Osteoblast (primary cell): Measurements from ENCODE around the gene PIGN. TPM values are rescaled to one million over a fixed set of nuclear protein-coding genes. Genes with fewer than 3 reads are reported as not detected.

Experiments
- DNase-seq: peaks from one replicate; pipeline ENCODE4 v3.0.0; 2011; ENCODE audit warnings: low spot score, mixed read lengths; ENCODE audit not compliant: insufficient read length; ENCODE audit errors: missing footprints
- H2AFZ ChIP-seq: 2 replicates; pipeline ENCODE4 v1.6.0; 2011; ENCODE audit warnings: mild to moderate bottlenecking, low read length
- H3K27ac ChIP-seq: 2 replicates; pipeline ENCODE4 v1.5.1; 2011; ENCODE audit warnings: mild to moderate bottlenecking, low read depth, low read length, moderate library complexity
- H3K27me3 ChIP-seq: 2 replicates; pipeline ENCODE4 v1.6.0; 2012; ENCODE audit warnings: mild to moderate bottlenecking, control low read depth, inconsistent platforms, low read length, moderate library complexity; ENCODE audit not compliant: insufficient read depth
- H3K36me3 ChIP-seq: 2 replicates; pipeline ENCODE4 v1.5.1; 2011; ENCODE audit warnings: mild to moderate bottlenecking, low read length, control low read depth, moderate library complexity; ENCODE audit not compliant: insufficient read depth
- H3K4me1 ChIP-seq: 2 replicates; pipeline ENCODE4 v1.5.1; 2011; ENCODE audit warnings: mild to moderate bottlenecking, low read length, control low read depth, moderate library complexity; ENCODE audit not compliant: insufficient read depth
- H3K4me2 ChIP-seq: 2 replicates; pipeline ENCODE4 v1.6.0; 2011; ENCODE audit warnings: mild to moderate bottlenecking, low read length; ENCODE audit not compliant: insufficient read depth
- H3K4me3 ChIP-seq: fragments of 200-600 bp; sonication (generic); 3 replicates; pipeline ENCODE4 v1.5.1; 2012; ENCODE audit warnings: mild to moderate bottlenecking, low read length, inconsistent platforms; ENCODE audit not compliant: insufficient read depth
- H3K79me2 ChIP-seq: 2 replicates; pipeline ENCODE4 v1.6.0; 2012; ENCODE audit warnings: mild to moderate bottlenecking, low read length, control low read depth, inconsistent platforms; ENCODE audit not compliant: insufficient read depth
- H3K9me3 ChIP-seq: 2 replicates; pipeline ENCODE4 v1.5.1; 2011; ENCODE audit warnings: low read depth, low read length, control low read depth
- H4K20me1 ChIP-seq: 2 replicates; pipeline ENCODE4 v1.6.0; 2012; ENCODE audit warnings: mild to moderate bottlenecking, low read length, control low read depth; ENCODE audit not compliant: insufficient read depth
- total RNA-seq: library from RNA; depleted of rRNA; stranded (reverse); fragments of >200 nt; gene quantifications from 2 replicates; pipeline ENCODE4 v1.2.3, GENCODE V29; 2012
- TF ChIP-seq, protein P1 (sequence below): IDR thresholded peaks from 2 replicates; pipeline ENCODE4 v1.5.1; 2011; ENCODE audit warnings: mild to moderate bottlenecking, low read depth, low read length, moderate library complexity; ENCODE audit errors: extremely low read depth

The PIGN gene
- total RNA-seq, 1 donor = 44.2 TPM

DNA sequence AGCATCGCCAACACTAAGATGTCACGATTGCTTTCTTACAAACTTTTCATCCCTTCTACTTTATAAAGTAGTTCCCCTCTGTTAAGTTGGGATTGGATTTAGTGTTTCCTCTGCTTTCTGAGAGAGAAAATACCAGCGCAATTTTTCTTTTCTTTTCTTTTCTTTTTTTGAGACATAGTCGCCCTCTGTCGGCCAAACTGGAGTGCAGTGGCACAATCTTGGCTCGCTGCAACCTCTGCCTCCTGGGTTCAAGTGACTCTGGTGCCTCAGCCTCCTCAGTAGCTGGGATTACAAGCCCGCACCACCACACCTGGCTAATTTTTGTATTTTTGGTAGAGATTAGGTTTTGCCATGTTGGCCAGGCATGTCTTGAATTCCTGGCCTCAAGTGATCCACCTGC, 9.2 kb upstream of the PIGN start:
- Histone ChIP-seq H3K4me2 (no peak overlapping the region), H3K27ac (no peak overlapping the region), H4K20me1 (peaks cover 35% of the 10 kb centered on the region), H2AFZ (no peak overlapping the region), H3K4me1 (no peaks in the 10 kb centered on the region), H3K36me3 (no peaks in the 10 kb centered on the region), H3K79me2 (peaks cover 89% of the 10 kb centered on the region), H3K4me3 (no peak overlapping the region), H3K27me3 (no peaks in the 10 kb centered on the region), H3K9me3 (no peaks in the 10 kb centered on the region)
- TF ChIP-seq, protein P1, sequence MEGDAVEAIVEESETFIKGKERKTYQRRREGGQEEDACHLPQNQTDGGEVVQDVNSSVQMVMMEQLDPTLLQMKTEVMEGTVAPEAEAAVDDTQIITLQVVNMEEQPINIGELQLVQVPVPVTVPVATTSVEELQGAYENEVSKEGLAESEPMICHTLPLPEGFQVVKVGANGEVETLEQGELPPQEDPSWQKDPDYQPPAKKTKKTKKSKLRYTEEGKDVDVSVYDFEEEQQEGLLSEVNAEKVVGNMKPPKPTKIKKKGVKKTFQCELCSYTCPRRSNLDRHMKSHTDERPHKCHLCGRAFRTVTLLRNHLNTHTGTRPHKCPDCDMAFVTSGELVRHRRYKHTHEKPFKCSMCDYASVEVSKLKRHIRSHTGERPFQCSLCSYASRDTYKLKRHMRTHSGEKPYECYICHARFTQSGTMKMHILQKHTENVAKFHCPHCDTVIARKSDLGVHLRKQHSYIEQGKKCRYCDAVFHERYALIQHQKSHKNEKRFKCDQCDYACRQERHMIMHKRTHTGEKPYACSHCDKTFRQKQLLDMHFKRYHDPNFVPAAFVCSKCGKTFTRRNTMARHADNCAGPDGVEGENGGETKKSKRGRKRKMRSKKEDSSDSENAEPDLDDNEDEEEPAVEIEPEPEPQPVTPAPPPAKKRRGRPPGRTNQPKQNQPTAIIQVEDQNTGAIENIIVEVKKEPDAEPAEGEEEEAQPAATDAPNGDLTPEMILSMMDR = no peak
- DNase-seq = no peak

DNA sequence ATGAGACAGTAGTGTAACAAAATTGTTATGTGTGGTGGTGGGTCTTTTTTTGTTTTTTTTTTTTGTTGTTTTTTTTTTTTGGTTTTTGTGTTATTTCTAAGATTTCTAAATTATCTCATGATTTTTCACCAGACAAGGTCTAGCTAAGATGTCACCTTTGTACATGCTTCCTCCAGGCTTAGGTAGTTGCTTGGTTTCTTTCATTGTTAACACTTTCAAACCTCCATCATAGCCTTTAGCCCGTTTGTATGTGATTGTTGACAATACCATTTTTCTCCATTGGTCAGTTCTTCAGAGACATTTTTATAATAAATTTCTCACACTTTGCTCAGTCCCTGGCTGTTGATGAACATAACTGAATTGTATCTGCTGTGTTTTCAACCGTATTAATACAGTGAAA, 2.4 kb upstream of the PIGN start:
- peak overlapping the region; percentile 93 for H3K4me2 ChIP-seq
- H3K4me3 ChIP-seq = peak overlapping the region; percentile 99
- no peaks in the 10 kb centered on the region for H3K9me3 ChIP-seq
- H3K27ac ChIP-seq = no peak overlapping the region
- TF ChIP-seq, protein P1 = no peak
- peaks cover 72% of the 10 kb centered on the region for H3K79me2 ChIP-seq
- no peak for DNase-seq
- peaks cover 21% of the 10 kb centered on the region for H3K4me1 ChIP-seq
- no peaks in the 10 kb centered on the region for H3K36me3 ChIP-seq
- peaks cover 26% of the 10 kb centered on the region for H4K20me1 ChIP-seq
- no peaks in the 10 kb centered on the region for H3K27me3 ChIP-seq
- no peak overlapping the region for H2AFZ ChIP-seq

DNA sequence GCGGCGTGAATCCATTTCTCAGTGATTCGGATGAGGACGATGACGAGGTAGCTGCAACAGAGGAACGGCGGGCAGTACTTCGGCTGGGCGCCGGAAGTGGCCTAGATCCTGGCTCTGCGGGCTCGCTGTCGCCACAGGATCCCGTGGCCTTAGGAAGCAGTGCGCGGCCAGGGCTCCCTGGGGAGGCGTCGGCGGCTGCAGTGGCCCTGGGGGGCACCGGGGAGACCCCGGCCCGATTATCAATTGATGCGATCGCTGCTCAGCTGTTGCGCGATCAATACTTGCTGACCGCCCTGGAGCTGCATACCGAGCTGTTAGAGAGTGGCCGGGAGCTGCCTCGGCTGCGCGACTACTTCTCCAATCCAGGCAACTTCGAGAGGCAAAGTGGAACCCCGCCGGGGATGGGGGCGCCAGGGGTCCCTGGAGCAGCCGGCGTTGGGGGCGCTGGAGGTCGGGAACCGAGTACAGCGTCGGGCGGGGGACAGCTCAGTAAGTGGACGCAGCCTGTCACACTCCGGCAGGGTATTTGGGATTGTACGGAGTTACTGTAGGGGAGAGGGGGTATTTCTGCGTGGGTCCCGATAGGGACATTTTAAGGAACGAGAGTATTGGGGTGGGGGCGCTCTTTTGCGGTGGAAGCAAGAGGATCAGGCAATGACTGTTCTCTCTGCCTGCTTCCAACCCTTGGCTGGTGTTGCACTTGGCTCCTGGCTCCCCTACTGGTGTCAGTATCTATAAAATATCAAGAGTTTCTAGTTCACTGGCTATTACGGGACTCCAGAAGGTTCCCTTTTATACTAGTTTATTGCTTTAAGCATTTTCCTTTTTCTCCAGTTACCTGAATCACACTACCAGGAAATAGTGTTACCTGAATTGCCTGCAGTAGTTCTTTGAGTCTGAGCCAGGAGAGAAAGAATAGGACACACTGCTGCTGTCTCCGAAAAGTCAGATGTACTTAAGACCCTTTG, 971 bp upstream of the PIGN start:
- Histone ChIP-seq H3K27me3 (no peaks in the 10 kb centered on the region), H4K20me1 (peaks cover 31% of the 10 kb centered on the region), H3K27ac (peak overlapping the region; percentile 74), H3K4me3 (peak overlapping the region; percentile 99), H2AFZ (peak overlapping the region; percentile 97), H3K9me3 (no peaks in the 10 kb centered on the region), H3K36me3 (no peaks in the 10 kb centered on the region), H3K4me1 (peaks cover 21% of the 10 kb centered on the region), H3K4me2 (peak overlapping the region; percentile 93), H3K79me2 (peaks cover 62% of the 10 kb centered on the region)
- DNase-seq = peak; percentile 72
- TF ChIP-seq, protein P1 = peak; percentile 25

DNA sequence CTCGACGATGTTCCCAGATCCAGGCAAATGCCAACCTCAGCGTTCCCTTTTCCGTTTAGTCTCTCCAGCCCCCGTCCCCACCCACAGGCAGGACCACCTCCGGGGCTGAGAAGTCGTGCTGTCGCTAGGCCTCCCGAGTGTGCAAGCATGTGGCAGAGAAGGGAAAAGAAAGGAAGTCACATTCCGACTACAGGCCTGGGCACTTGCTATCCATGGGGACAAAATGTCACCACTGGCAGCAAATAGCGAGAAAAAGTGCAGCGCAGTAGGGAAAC, 420 bp downstream of the PIGN start:
- Histone ChIP-seq H4K20me1 (peaks cover 27% of the 10 kb centered on the region), H2AFZ (peak overlapping the region; percentile 99), H3K79me2 (peaks cover 50% of the 10 kb centered on the region), H3K27ac (peak overlapping the region; percentile 44), H3K9me3 (no peaks in the 10 kb centered on the region), H3K4me3 (peak overlapping the region; percentile 99), H3K4me1 (peaks cover 21% of the 10 kb centered on the region), H3K4me2 (peak overlapping the region; percentile 97), H3K27me3 (no peaks in the 10 kb centered on the region), H3K36me3 (no peaks in the 10 kb centered on the region)
- peak; percentile 64 for DNase-seq
- TF ChIP-seq, protein P1 = no peak
